Measurements from ENCODE around the gene ZBTB24.
A peak's percentile ranks its signal among the peaks of the same experiment; 100 is the strongest.

ZBTB24 gene

DNA sequence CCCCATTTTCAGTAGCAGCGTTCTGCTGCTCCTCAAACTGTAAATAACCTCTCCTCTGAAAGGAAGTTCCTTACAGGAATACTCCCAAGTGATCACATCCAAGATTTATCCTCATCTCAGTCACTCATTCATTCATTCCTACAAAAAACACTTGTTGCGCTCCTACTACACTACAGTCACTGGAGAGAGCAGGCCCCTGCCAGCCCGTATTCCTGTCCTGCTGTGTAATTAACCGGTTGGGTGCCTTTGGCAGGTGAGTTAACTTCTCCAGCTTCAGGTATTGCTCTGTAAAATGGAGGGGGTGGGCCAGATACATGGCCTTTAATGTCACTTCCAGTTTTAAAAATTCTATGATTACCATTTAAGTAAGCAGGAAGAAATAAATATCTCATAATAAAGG lies 15.0 kb upstream of the ZBTB24 start:
- DNase-seq = no peak

DNA sequence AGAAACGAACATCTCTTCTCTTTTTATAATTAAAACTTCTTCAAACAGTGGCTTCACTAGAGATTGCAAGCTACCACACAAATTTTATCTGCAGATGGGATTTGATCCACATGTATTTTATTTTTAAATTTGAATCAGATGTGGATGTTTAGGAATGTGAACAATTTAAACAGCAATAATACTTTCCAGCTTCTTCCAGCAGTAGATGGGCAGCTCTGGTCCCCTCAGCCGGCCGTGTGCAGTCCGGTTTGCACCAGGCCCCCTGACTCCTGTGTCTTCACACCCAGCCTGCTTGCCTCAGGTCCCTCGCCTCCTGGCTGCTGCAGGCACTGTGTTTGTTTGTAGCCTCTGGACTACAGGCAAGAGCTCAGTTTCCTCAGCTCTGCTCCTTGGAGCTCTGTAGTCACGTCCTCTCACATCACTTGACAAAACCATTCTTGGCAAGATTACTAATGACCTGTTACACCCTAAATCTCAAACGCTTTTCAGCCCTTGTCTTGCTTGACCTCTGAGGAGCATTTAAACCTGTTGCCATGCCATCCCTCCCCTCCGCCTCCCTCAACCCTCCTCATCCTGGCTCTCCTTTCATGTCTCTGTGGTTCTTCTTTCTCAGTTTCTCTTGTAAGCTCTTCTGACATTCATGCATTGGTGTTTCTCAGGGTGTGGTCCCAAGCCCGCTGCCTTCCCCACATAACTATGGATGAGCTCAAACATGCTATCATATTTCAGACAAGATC lies 13.2 kb upstream of the ZBTB24 start:
- DNase-seq = no peak

DNA sequence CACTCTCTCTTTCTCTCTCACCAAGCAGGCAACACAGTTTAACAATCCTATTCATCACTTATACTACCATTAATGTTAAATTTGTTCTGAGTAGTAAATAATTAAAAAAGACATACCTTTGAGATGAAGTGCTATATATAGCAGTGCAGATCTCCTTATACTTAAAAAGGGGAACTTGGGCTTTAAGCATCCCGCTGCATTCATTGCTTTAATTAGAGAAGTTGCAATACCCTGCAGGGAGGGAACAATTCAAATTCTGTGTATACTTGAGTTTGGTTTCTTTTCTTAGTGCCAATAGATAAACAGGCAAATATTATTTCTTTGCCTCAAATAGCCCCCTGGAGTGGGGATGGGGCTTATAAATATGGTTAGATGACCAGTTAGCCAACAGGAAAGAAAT lies 10.8 kb upstream of the ZBTB24 start:
- no peak for DNase-seq

DNA sequence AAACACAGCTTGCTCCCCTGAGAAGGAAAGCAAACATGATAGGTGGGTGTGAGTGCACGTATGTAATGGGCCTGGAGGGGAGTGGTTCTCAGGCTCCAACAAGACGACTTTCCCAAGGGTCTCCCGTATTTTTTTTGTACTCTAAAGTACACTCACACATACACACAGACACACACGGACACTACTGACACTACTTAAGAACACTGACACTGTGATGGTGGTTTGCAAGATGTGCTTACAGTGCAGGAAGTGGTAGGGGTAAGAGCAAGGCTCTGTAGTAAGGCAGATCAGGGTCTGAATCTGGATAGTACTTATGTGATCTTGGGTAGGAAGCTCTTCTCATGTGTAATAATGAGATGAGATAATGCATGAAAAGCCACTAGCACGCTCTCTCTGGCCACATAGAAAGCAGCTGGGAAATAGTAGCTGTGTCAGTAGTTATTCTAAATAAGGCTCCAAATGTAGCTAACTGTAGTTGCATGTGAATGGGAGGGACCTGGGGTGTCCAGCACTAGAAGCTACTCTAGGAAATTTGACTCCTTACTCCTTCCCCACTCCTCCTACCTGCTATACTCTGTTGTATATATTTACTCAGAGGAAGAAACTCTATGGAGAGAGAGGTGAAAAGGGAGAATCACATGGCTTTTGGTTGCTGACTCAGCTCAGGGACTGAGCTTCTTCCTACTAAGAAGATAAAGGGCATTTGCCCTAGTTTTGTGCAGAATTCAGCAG lies 8.4 kb upstream of the ZBTB24 start:
- peak; percentile 40 for DNase-seq

DNA sequence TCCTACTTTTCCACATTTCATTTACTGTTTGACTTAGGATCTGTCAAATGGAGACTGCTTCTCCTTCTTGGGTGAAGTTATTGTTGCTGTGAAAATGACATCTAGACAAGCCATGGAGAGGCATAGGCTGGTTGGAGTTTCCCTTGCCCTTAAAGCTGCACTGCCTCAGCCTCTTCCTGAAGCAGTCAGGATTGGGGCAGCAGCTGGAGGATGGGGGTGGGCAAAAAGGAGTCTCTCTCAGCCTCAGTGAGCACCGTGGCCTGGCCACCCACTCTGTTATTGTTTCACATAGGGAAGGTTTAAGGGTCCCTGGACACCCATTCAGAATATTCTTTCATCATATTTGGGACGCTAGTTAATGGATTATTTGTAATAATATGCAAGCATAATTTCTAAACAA lies 7.7 kb upstream of the ZBTB24 start:
- no peak for DNase-seq

DNA sequence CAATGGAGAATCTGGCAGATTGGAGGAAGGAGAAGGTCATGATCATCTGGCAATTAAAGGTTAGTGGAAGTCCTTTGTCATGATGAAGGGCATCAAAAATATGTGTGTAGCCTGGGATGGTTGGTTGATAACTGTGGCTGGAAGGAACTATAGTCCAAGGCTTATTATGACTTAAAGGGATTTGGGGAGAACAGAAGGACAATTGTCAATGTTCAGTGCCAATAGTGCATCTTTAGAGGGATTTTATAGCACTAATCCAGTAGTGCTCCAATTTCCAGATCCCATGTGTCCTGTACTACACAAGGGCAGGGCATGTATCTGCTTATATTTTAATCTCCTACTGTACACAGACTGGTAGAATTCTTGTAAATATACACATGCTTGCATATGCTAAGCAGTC lies 5.0 kb upstream of the ZBTB24 start:
- no peak for DNase-seq

DNA sequence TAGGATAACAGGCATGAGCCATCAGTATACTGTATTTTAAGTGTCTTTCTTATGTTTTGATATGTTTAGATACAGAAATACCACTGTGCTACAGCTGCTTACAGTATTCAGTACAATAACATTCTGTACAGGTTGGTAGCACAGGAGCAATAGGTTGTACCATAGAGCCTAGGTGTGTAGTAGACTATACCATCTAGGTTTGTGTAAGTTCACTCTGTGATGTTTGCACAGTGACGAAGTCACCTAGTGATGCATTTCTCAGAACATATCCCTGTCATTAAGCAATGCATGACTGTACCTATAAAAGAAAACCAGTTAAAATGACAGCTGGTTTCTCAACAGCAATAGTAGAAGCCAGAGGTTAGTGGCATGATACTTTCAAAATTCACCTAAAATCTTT lies 3.0 kb upstream of the ZBTB24 start:
- DNase-seq = no peak

DNA sequence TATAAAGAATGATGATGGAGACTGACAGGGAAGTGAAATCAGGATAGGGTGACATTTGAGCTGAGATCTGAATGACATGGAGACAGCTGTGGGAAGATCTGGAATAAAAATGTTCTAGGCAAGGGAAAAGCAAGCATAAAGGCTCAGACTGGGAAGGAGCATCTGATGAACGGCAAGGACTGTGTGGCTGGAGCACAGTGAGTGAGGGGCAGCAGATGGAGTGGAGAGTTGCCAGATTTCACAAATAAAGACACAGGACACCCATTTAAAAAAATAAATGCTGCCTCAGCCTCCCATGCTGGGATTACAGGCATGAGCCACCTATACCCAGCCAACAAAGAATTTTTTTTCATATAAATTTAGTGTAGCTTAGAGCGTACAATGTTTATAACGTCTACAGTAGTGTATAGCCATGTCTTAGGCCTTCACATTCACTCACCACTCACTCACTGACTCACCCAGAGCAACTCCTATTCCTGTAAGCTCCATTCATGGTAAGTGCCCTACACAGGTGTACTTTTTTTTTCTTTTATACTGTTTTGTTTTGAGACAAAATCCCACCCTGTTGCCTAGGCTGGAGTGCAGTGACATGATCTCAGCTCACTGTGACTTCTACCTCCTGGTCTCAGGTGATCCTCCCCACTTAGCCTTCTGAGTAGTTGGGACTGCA lies 2.4 kb upstream of the ZBTB24 start:
- DNase-seq = no peak

DNA sequence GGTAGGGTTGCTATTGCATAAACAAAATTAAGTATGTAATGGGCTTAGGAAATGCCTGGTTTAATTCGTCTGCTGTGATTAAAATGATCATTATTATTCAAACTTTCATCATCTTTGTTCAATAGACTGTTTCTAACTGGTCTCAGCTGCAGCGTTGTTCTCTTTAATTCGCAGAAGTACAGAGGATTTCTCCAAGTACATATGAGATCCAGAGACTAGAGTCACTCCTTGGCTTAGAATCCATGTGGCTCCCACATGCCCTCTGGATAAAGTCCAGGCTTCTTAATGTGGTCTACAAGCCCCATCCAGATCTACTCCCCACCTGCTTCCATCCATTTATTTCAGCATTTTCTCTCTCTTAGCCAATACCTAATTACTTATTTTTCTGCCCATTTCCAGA lies 1.1 kb upstream of the ZBTB24 start:
- DNase-seq = no peak

DNA sequence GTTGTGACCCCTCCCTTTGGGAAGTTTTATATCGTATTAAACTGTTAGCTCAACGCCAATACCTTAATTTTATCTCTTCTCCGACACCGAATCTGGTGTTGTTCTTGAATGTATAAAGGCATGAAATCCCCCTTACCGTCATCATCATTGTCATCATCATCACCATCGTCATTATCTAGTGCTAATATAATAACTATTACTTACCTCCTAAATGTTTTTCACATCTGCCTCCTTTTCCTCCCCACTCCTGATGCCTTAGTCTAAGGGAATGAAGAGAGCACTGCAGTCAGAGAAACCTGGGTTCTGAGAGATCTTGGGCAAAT lies 677 bp upstream of the ZBTB24 start:
- DNase-seq = no peak

DNA sequence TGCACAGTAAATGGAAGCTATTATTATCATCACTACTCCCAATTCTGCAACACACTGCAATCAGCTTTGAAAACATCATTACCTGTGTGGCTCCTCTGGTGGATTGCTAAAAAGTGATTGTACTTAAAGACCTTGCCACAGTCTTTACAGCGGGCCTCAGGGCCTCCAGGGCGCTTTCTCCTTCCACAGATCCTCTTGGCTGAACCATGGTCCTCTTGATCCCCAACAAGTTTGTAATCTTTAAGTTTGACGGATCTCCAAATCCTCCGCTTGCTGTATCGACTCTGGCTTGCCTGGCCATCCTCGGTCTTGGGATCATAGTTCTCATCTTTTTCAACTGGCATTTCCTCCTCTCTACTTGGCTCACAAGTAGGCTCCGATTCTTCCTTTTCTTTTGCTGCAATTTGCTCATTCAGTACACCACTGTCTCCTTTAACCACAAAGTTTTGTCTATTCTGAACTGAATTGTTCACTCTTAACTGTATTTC lies 2.0 kb downstream of the ZBTB24 start:
- DNase-seq = no peak

DNA sequence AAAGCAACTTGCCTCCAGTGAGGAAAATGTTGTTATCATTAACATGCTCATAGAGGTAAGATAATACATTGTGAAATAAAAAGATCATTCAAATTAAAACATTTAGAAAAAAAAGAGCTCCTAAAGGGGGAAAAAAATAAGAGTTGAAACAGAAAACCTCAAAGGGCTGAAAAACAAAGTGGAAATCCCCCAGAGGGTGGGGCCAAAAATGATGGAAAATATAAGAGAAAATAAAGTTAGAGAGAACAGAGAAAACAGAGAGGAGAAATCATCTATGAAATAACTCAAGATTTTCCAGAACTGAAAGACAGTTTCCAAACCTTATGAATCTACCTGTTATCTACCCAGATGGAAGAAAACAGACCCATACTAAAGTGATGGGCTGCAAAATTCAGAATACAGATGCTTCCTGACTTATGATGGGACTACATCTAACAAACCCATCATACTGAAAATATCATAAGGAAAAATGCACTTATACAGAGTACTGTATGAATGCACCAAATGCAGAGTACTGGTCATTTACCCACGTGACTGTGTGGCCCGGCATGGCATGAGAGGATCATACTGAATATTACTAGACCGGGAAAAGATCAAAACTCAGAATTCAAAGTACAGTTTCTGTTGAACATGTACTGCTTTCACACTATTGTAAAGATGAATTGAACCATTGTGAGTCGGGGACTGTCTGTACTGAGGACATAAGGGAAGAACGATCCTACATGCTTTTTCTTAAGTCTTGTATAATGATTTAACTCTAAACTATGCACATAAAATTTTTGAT lies 4.0 kb downstream of the ZBTB24 start:
- DNase-seq = no peak

DNA sequence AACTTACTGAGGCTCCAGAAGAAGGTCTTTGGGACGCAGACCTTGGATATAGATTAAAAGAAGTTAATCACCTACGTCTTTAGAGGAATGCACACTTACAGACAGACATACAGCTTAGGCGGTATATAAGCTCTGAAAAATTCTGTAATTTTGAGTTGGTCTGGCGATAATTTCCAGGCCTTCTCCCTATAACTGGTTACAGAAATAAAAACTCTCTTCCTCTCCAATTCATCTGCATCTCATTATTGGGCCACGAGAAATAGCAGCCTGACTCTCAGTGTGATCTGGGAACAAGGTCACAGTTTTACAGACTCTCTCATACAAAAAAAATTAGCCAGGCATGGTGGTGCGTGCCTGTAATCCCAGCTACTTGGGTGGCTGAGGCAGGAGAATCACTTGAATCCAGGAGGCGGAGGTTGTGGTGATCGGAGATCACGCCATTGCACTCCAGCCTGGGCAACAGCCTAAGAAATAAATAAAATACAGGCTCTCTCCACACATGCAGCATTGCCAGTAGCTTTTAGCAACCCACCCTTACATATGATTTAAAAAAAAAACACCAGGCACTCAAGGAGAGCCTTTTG lies 4.7 kb downstream of the ZBTB24 start:
- DNase-seq = no peak

DNA sequence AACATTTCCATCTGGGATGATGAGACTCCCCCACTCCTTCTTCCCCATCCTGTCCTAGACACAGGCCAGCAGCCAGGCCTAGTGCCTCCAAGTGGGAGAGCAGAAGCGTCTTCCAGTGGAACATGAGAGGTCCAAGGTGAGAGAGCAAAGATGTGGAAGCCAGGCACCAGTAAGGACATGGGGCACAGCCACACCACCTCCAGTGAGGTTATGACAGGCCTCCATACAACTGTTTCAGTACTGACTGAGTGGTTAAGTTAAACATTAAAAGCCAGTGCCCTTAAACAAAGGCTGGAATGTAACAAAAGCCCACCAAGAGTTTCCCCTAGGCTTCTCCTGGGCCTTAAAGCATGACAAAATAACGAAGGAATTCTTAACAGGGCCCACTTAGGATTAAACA lies 5.3 kb downstream of the ZBTB24 start:
- no peak for DNase-seq

DNA sequence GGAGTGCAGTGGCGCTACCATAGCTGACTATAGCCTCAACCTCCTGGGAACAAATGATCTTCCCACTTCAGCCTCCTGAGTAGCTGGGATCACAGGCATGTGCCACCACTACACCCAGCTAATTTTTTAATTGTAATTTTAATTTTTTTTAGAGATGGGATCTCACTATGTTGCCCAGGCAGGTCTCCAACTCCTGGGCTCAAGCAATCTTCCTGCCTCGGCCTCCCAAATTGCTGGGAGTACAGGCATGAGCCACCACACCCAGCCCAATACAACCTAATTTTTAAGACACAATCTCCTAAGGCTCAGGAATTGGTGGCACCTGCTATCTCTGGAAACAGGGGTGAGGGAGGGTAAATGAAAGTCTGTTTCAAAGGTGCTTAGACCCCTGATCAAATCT lies 5.8 kb downstream of the ZBTB24 start:
- no peak for DNase-seq

DNA sequence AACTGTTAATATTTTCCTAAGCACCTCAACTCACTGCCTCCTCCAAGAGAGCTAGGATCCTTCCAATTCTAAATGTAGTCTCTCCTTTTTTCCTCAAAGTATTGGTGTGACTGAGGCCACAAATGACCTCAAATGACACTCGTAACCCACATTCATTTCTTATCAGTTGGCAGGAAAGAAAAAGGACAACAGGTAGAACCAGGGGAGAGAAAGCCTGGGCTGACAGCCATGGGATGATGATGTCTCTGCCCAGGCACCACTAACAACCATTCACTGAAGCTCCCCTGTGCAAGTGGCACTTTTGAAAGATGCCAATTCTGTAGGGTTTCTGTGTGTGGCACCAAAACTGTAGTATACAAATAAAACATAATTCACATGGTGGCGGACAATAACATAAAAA lies 7.4 kb downstream of the ZBTB24 start:
- DNase-seq = no peak

DNA sequence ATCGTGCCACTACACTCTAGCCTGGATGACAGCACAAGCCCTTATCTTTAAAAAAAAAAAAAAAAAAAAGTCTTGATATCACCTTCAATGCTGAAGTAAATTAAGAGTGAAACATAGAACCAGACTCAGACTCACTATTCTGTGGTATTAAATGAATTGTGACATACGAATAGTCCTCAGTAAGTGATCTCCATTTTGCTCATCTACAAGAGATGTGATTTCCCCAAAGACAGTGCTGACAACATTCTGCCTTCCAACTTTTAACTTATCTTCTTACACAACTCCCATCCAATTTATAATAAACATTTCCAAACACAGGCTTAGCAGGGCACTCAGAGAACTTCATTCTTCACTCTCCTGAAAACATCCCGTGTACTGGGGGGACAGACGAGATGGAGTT lies 8.0 kb downstream of the ZBTB24 start:
- no peak for DNase-seq

DNA sequence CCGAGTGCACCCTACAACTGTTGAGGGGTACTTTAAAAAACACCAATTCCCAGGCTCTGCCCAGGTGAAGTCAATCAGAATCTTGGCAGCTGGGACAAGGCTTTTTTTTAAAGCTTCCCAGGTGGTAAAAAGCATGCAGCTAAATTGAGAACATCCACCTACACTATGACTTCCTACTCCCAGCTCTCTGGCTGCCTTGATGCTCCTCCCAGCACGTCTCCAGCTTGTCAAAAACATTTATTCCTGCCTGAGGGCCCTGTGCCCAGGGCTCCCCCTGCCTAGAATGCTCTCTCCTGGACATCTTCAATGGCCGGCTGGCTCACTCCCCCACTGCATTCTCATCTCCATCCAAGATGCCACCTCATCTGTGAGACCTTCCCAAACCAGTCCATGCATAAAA lies 9.9 kb downstream of the ZBTB24 start:
- no peak for DNase-seq

DNA sequence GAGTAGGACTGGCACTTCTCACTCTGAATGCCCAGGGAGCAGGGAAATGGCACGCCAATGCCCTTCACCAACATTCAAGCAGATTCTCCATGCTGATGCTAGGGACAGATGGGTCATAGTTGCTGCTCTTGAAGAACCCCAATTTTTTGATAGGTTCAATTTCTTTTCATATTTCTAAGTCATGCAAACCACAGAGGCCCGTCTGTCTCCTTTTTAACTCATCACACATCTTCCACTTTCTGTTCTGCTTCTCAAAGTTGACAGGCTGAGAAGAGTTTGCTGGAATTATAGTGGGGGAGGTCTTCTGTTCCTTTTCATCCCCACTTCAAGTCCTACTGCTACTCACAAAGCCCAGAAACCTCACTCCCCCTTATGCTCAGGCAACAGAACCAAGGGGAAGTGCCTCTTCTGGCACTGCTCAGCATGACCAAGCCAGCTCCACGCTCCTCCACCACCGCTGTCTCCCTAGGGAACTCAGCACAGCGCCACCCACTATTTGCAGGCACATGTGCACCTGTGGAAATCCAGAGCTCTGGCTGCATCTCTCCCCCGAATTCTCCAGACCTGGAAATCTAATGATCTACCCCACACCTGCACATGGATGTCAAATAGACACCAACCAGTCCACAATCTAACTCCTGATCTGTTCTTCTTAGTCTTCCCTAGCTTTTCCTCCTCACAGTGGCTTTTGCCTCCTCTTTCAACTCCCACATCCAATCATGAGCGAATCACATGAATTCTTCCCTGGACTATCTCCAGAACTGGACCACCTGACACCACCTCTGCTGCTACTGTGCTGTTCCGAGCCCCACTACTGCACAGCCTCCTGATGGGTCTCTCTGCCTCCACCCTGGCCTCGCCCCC lies 10.7 kb downstream of the ZBTB24 start:
- DNase-seq = no peak

DNA sequence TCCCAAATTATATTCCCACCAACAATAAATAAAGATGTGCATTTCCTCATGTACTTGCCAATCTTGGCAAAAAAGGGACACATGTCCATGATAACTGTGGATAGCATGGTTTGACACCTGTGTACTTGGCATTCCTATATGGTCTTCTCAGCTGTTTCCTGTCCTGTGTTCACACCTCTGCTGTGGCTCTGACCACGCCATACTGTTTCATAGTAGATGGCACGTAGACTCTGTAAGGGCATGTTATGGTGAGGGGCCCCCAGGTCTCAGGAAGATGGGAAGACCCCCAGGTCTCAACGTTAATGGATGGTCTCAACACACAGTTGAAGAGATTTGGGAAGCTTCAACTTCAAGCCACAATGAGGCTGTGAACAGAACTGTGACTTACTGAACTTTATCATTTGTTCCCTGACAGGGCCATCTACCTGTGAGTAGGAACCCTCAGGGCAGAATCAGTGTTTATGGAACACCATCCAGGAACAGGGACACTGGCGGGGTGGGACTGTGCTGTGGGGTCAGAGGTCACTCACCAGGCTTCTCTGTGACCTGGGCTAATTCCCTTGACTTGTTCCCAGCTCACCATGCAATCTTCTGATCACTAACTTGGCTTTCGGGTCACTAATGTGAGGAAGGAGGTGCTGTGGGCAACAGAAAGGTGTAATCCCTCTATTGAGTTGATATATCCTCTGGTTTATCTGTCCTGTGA lies 11.8 kb downstream of the ZBTB24 start:
- no peak for DNase-seq

DNA sequence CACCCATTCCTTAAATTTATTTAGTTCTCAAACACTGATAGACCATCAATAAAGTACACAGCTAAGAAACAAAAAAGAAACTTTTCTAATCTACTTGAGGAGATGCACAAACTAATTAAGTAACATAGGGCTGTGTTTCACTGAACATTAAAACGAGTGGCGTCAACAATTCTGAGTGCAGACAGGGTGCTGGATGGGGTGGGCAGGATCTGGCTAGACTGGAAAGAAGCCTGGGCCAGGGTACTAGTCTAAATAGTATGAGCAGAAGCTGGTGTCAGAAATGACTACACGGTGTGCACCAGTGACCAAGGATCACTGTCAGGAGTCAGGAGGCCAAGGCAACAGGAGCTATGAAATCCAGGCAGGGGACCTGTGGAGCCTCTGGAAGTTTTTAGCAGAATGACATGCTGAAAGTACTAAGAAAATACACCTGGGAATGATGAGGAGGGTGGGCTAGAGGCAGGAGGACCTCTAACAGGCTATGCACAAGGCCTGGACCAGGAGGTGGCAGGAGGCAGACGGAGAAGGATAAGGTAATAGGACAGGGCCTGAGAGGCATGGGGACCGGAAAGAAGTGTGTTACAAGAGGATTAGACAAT lies 13.3 kb downstream of the ZBTB24 start:
- no peak for DNase-seq

Measured in CD4-positive, alpha-beta T cell treated with Interleukin-21 for 1 hour (primary cell).